H9 (cell line): ENCODE measurements around the gene TMEM106C. TPM values are rescaled to one million over a fixed set of nuclear protein-coding genes. Genes with fewer than 3 reads are reported as not detected.

Source experiments
- DNase-seq: peaks from one replicate; pipeline ENCODE4 v3.0.0-alpha.2; 2017
- H2AFZ ChIP-seq: one replicate; pipeline ENCODE4 v1.6.1; 2013; ENCODE audit warnings: mild to moderate bottlenecking, low read length, control low read depth, moderate library complexity
- H2AK5ac ChIP-seq: 2 replicates; pipeline ENCODE4 v1.6.1; 2013; ENCODE audit warnings: low read length, control low read depth, mixed read lengths; ENCODE audit not compliant: insufficient read length
- H2BK120ac ChIP-seq: one replicate; pipeline ENCODE4 v1.6.1; 2013; ENCODE audit warnings: low read depth, mild to moderate bottlenecking, low read length, control low read depth, inconsistent platforms; ENCODE audit not compliant: poor library complexity, severe bottlenecking
- H2BK12ac ChIP-seq: 2 replicates; pipeline ENCODE4 v1.6.1; 2013; ENCODE audit warnings: low read length, control low read depth, mixed read lengths, low read depth; ENCODE audit not compliant: insufficient read length
- H2BK15ac ChIP-seq: 2 replicates; pipeline ENCODE4 v1.6.1; 2013; ENCODE audit warnings: low read depth, low read length, control low read depth
- H2BK20ac ChIP-seq: one replicate; pipeline ENCODE4 v1.6.1; 2013; ENCODE audit warnings: low read depth, mild to moderate bottlenecking, low read length, control low read depth, inconsistent platforms; ENCODE audit not compliant: poor library complexity, severe bottlenecking
- H2BK5ac ChIP-seq: 2 replicates; pipeline ENCODE4 v1.6.1; 2013; ENCODE audit warnings: low read length, control low read depth, mixed read lengths; ENCODE audit not compliant: insufficient read length
- H3K14ac ChIP-seq: 2 replicates; pipeline ENCODE4 v1.6.1; 2013; ENCODE audit warnings: low read length, control low read depth; ENCODE audit not compliant: insufficient read depth
- H3K18ac ChIP-seq: 2 replicates; pipeline ENCODE4 v1.6.1; 2013; ENCODE audit warnings: low read depth, mild to moderate bottlenecking, mixed read lengths, low read length, control low read depth; ENCODE audit not compliant: insufficient read length
- H3K23ac ChIP-seq: 2 replicates; pipeline ENCODE4 v1.6.1; 2013; ENCODE audit warnings: low read length, control low read depth, mixed read lengths, low read depth; ENCODE audit not compliant: insufficient read length
- H3K23me2 ChIP-seq: 2 replicates; pipeline ENCODE4 v1.6.1; 2013; ENCODE audit warnings: low read depth, mild to moderate bottlenecking, mixed read lengths, low read length, control low read depth; ENCODE audit not compliant: insufficient read length, poor library complexity, severe bottlenecking
- H3K27ac ChIP-seq: 2 replicates; pipeline ENCODE4 v1.5.1; 2013; ENCODE audit warnings: low read length, control low read depth, mixed read lengths, low read depth; ENCODE audit not compliant: insufficient read length
- H3K27me3 ChIP-seq: 2 replicates; pipeline ENCODE4 v1.6.1; 2013; ENCODE audit warnings: low read length, control low read depth, inconsistent platforms; ENCODE audit not compliant: insufficient read depth
- H3K4ac ChIP-seq: 2 replicates; pipeline ENCODE4 v1.6.1; 2013; ENCODE audit warnings: low read depth, mild to moderate bottlenecking, control low read depth, inconsistent platforms, low read length, moderate library complexity
- H3K4me1 ChIP-seq: 2 replicates; pipeline ENCODE4 v1.6.1; 2013; ENCODE audit warnings: low read length, control low read depth, inconsistent platforms; ENCODE audit not compliant: insufficient read depth
- H3K4me2 ChIP-seq: 2 replicates; pipeline ENCODE4 v1.6.1; 2013; ENCODE audit warnings: low read length, control low read depth, mixed read lengths; ENCODE audit not compliant: insufficient read length, insufficient read depth
- H3K56ac ChIP-seq: 2 replicates; pipeline ENCODE4 v1.6.1; 2013; ENCODE audit warnings: low read depth, mild to moderate bottlenecking, mixed read lengths, low read length, control low read depth; ENCODE audit not compliant: insufficient read length
- H3K79me1 ChIP-seq: 2 replicates; pipeline ENCODE4 v1.6.1; 2013; ENCODE audit warnings: low read depth, mild to moderate bottlenecking, moderate library complexity, low read length, control low read depth, inconsistent platforms; ENCODE audit not compliant: insufficient read depth, poor library complexity, severe bottlenecking
- H3K79me2 ChIP-seq: 2 replicates; pipeline ENCODE4 v1.6.1; 2013; ENCODE audit warnings: low read length, control low read depth, inconsistent platforms; ENCODE audit not compliant: insufficient read depth
- H3K9ac ChIP-seq: 2 replicates; pipeline ENCODE4 v1.6.1; 2013; ENCODE audit warnings: low read length, control low read depth, mixed read lengths; ENCODE audit not compliant: insufficient read length; ENCODE audit errors: extremely low read depth
- H3K9me3 ChIP-seq: one replicate; pipeline ENCODE4 v1.6.1; 2013; ENCODE audit warnings: low read depth, low read length, inconsistent platforms; ENCODE audit not compliant: control insufficient read depth
- H3T11ph ChIP-seq: one replicate; pipeline ENCODE4 v1.6.1; 2013; ENCODE audit warnings: mild to moderate bottlenecking, low read length, control low read depth, inconsistent platforms
- H4K20me1 ChIP-seq: one replicate; pipeline ENCODE4 v1.6.1; 2013; ENCODE audit not compliant: control insufficient read depth, insufficient read length, insufficient read depth
- H4K5ac ChIP-seq: 2 replicates; pipeline ENCODE4 v1.6.1; 2013; ENCODE audit warnings: low read depth, mild to moderate bottlenecking, mixed read lengths, low read length, control low read depth; ENCODE audit not compliant: insufficient read length
- H4K8ac ChIP-seq: replicated peaks from 2 replicates; pipeline ENCODE4 v1.6.1; 2013; ENCODE audit warnings: low read length, control low read depth, mixed read lengths, low read depth; ENCODE audit not compliant: insufficient read length
- H4K91ac ChIP-seq: 2 replicates; pipeline ENCODE4 v1.6.1; 2013; ENCODE audit warnings: low read depth, mild to moderate bottlenecking, moderate library complexity, mixed read lengths, low read length, control low read depth; ENCODE audit not compliant: insufficient read length
- H3K27ac Mint-ChIP-seq, 3 experiments: 2 replicates in 2 of 3; 3 replicates in 1 of 3; pipeline ENCODE4 v1.8.0; 2020 to 2021; ENCODE audit warnings: mixed read lengths in 3 of 3, mild to moderate bottlenecking in 1 of 3, moderate library complexity in 1 of 3
- H3K27me3 Mint-ChIP-seq: 2 replicates; pipeline ENCODE4 v1.8.0; 2021; ENCODE audit warnings: low read depth, mild to moderate bottlenecking, moderate library complexity, mixed read lengths
- H3K36me3 Mint-ChIP-seq, 3 experiments: 2 replicates in 2 of 3; 3 replicates in 1 of 3; pipeline ENCODE4 v1.8.0; 2020 to 2021; ENCODE audit warnings: low read depth in 3 of 3, mixed read lengths in 3 of 3; ENCODE audit not compliant: insufficient read depth in 1 of 3
- H3K4me1 Mint-ChIP-seq, 2 experiments: 2 replicates each; pipeline ENCODE4 v1.8.0; 2020; ENCODE audit warnings: mixed read lengths in 2 of 2
- H3K4me3 Mint-ChIP-seq, 2 experiments: 2 replicates in 1 of 2; 3 replicates in 1 of 2; pipeline ENCODE4 v1.8.0; 2020 to 2021; ENCODE audit warnings: mild to moderate bottlenecking in 2 of 2, mixed read lengths in 2 of 2, moderate library complexity in 1 of 2
- H3K9me3 Mint-ChIP-seq, 2 experiments: 2 replicates in 1 of 2; 3 replicates in 1 of 2; pipeline ENCODE4 v1.8.0; 2020; ENCODE audit warnings: mild to moderate bottlenecking in 2 of 2, mixed read lengths in 2 of 2, moderate library complexity in 1 of 2
- WGBS: extraction: QIAGEN DNeasy Blood & Tissue Kit; methylation state at CpG from one replicate; pipeline ENCODE4 v1.1.7; 2013; ENCODE audit warnings: missing lambda C conversion rate, low lambda C conversion rate, mixed read lengths; ENCODE audit not compliant: insufficient read length; ENCODE audit errors: extremely low coverage; 5-methylcytosine and 5-hydroxymethylcytosine counted together
- total RNA-seq: library from RNA; stranded (reverse); gene quantifications from 2 replicates; pipeline ENCODE4 v1.2.1, GENCODE V29; 2021
- TF ChIP-seq, protein P1 (sequence below): fragments of 200-600 bp; sonication (generic); conservative IDR thresholded peaks from 3 replicates; pipeline ENCODE4 v1.8.0; 2021; ENCODE audit warnings: antibody characterized with exemption, mild to moderate bottlenecking

The TMEM106C gene
- total RNA-seq, 1 experiment from 2014 or later = 43.7 TPM

DNA sequence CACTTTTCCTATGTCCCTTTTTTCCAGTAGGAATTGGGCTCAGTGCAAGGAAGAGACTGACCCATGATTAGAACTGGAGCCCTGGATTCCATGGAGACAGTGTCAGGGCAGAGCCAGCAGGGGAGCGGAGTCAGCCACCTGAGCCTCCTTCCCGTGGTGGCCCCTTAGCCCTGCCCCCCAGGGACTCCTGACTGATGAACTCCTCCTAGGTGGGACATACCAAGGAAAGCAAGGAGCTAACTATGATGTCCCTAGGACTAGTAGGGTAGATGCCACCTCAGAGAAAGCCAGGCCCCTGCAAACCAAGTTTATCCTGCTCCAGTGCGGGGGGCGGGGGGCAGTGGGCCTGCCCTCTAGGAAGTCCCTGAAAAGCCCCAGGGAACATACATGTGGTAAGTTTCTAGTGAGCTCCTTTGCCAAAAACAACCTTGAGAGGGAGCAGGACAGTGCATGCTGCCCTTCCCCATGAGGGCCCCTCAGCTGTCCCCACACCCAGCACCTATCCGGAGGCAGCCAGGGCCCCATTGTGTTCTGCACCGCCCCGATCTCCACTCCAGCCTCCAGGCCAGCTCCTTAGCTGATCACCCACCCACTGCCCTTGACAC is 47.1 kb downstream of the TMEM106C start:
- no peak overlapping the region for H3K4ac ChIP-seq
- H3K27ac ChIP-seq = no peak overlapping the region
- H3K4me1 ChIP-seq = no peaks in the 10 kb centered on the region
- Mint-ChIP-seq H3K9me3 (peaks cover 0 to under 1% of the 10 kb centered on the region in 2 experiments; a peak in 3 of 5 replicates), H3K36me3 (no peaks in the 10 kb centered on the region), H3K4me3 (no peak overlapping the region), H3K4me1 (peaks cover 3 to 7% of the 10 kb centered on the region in 2 experiments), H3K27me3 (peaks cover 100% of the 10 kb centered on the region), H3K27ac (no peak overlapping the region)
- no peak overlapping the region for H3T11ph ChIP-seq
- H4K20me1 ChIP-seq = no peaks in the 10 kb centered on the region
- H4K8ac ChIP-seq = no peak overlapping the region
- H3K79me2 ChIP-seq = no peaks in the 10 kb centered on the region
- no peak overlapping the region for H2BK20ac ChIP-seq
- no peaks in the 10 kb centered on the region for H3K23me2 ChIP-seq
- no CpG with 5 or more reads among the region's 7 CpGs for WGBS
- H2BK5ac ChIP-seq = no peak overlapping the region
- H2BK120ac ChIP-seq = no peak overlapping the region
- H3K23ac ChIP-seq = no peak overlapping the region
- no peak overlapping the region for H3K56ac ChIP-seq
- H2BK12ac ChIP-seq = no peak overlapping the region
- no peaks in the 10 kb centered on the region for H3K9me3 ChIP-seq
- H4K91ac ChIP-seq = no peak overlapping the region
- H3K4me2 ChIP-seq = no peak overlapping the region
- H3K18ac ChIP-seq = no peak overlapping the region
- TF ChIP-seq, protein P1, sequence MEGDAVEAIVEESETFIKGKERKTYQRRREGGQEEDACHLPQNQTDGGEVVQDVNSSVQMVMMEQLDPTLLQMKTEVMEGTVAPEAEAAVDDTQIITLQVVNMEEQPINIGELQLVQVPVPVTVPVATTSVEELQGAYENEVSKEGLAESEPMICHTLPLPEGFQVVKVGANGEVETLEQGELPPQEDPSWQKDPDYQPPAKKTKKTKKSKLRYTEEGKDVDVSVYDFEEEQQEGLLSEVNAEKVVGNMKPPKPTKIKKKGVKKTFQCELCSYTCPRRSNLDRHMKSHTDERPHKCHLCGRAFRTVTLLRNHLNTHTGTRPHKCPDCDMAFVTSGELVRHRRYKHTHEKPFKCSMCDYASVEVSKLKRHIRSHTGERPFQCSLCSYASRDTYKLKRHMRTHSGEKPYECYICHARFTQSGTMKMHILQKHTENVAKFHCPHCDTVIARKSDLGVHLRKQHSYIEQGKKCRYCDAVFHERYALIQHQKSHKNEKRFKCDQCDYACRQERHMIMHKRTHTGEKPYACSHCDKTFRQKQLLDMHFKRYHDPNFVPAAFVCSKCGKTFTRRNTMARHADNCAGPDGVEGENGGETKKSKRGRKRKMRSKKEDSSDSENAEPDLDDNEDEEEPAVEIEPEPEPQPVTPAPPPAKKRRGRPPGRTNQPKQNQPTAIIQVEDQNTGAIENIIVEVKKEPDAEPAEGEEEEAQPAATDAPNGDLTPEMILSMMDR = no peak
- no peak overlapping the region for H4K5ac ChIP-seq
- H3K14ac ChIP-seq = no peak overlapping the region
- no peak overlapping the region for H2AFZ ChIP-seq
- no peak overlapping the region for H2BK15ac ChIP-seq
- H2AK5ac ChIP-seq = no peak overlapping the region
- H3K27me3 ChIP-seq = peaks cover 87% of the 10 kb centered on the region
- no peaks in the 10 kb centered on the region for H3K79me1 ChIP-seq
- DNase-seq = no peak
- no peak overlapping the region for H3K9ac ChIP-seq
